Hepatocyte (in vitro differentiated cells): ENCODE results near the gene RNF13. TPM values are rescaled to one million over a fixed set of nuclear protein-coding genes. Genes with fewer than 3 reads are reported as not detected.
A peak's percentile ranks its signal among the peaks of the same experiment; 100 is the strongest.

Experiments used
- DNase-seq: peaks from one replicate; pipeline ENCODE4 v3.0.0-alpha.2; 2016; ENCODE audit warnings: low spot score
- H2AFZ ChIP-seq: fragments of 200-600 bp; sonication (generic); 2 replicates; pipeline ENCODE4 v1.6.0; 2016; ENCODE audit warnings: antibody characterized with exemption, mild to moderate bottlenecking
- H3K27ac ChIP-seq: fragments of 200-600 bp; sonication (generic); 2 replicates; pipeline ENCODE4 v1.5.1; 2016; ENCODE audit warnings: mild to moderate bottlenecking
- H3K27me3 ChIP-seq: fragments of 200-600 bp; sonication (generic); 2 replicates; pipeline ENCODE4 v1.6.1; 2016
- H3K36me3 ChIP-seq: fragments of 200-600 bp; sonication (generic); replicated peaks from 2 replicates; pipeline ENCODE4 v1.5.1; 2016; ENCODE audit warnings: low read depth; ENCODE audit not compliant: insufficient read depth
- H3K4me1 ChIP-seq: fragments of 200-600 bp; sonication (generic); 2 replicates; pipeline ENCODE4 v1.5.1; 2016; ENCODE audit warnings: mild to moderate bottlenecking, moderate library complexity; ENCODE audit not compliant: insufficient read depth
- H3K4me2 ChIP-seq: fragments of 200-600 bp; sonication (generic); 2 replicates; pipeline ENCODE4 v1.6.0; 2016
- H3K4me3 ChIP-seq: fragments of 200-600 bp; sonication (generic); 2 replicates; pipeline ENCODE4 v1.5.1; 2016; ENCODE audit warnings: mild to moderate bottlenecking
- H3K79me2 ChIP-seq: fragments of 200-600 bp; sonication (generic); 2 replicates; pipeline ENCODE4 v1.6.0; 2017; ENCODE audit warnings: mild to moderate bottlenecking
- H3K9me2 ChIP-seq: fragments of 200-600 bp; sonication (generic); replicated peaks from 2 replicates; pipeline ENCODE4 v1.6.0; 2017; ENCODE audit warnings: mild to moderate bottlenecking; ENCODE audit not compliant: insufficient read depth
- H3K9me3 ChIP-seq: fragments of 200-600 bp; sonication (generic); 2 replicates; pipeline ENCODE4 v1.5.1; 2016; ENCODE audit warnings: low read depth, mild to moderate bottlenecking
- H4K20me1 ChIP-seq: fragments of 200-600 bp; sonication (generic); 2 replicates; pipeline ENCODE4 v1.6.0; 2016; ENCODE audit warnings: mild to moderate bottlenecking; ENCODE audit not compliant: insufficient read depth, poor library complexity, severe bottlenecking
- CTCF ChIP-seq: fragments of 200-600 bp; sonication (generic); IDR thresholded peaks from 2 replicates; pipeline ENCODE4 v1.5.1; 2016; ENCODE audit warnings: antibody characterized with exemption, mild to moderate bottlenecking; ENCODE audit not compliant: poor library complexity
- EZH2 ChIP-seq: fragments of 200-600 bp; sonication (generic); IDR thresholded peaks from 2 replicates; pipeline ENCODE4 v1.6.1; 2016; ENCODE audit warnings: antibody characterized with exemption, mild to moderate bottlenecking, borderline replicate concordance
- EZH2phosphoT487 ChIP-seq: fragments of 200-600 bp; sonication (generic); IDR thresholded peaks from one replicate; pipeline ENCODE4 v1.6.1; 2018; ENCODE audit warnings: antibody characterized with exemption, mild to moderate bottlenecking, low read depth, moderate library complexity; ENCODE audit not compliant: unreplicated experiment, severe bottlenecking
- WGBS: methylation state at CpG from one replicate; pipeline ENCODE4 v1.1.6; 2016; ENCODE audit warnings: low lambda C conversion rate; ENCODE audit errors: missing lambda C conversion rate; 5-methylcytosine and 5-hydroxymethylcytosine counted together
- polyA plus RNA-seq: library from polyadenylated mRNA; unstranded; fragments of >200 nt; fragmentation: Nextera tagmentation; extraction: Ambion mirVana; gene quantifications from 2 replicates; pipeline ENCODE4 v1.2.1, GENCODE V29; 2016
- total RNA-seq: library from RNA; depleted of rRNA; stranded (reverse); fragments of >200 nt; gene quantifications from 2 replicates; pipeline ENCODE4 v1.2.3, GENCODE V29; 2014

The RNF13 gene
- total and polyA plus RNA-seq, 2 experiments from 2014 or later: 66.1 to 81.0 TPM

DNA sequence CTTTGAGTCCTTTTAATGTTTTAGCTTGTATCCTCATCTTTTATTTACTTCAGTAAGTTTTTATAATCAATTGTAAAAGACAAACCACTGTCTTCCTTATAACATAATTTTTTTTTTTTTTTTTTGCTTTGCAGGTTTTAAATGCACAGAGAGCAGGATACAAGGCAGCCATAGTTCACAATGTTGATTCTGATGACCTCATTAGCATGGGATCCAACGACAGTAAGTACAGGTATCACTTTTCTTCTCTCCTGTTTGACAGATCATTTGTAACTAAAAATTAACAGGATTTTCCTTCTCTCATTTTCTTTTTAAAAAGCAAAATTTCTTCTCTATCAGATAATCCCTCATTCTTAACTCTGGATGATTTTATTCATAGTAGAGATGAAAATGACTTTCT is 82.3 kb downstream of the RNF13 start:
- Histone ChIP-seq H3K27ac (no peak overlapping the region), H3K4me2 (no peak overlapping the region), H2AFZ (no peak overlapping the region), H3K4me3 (no peak overlapping the region), H3K79me2 (no peaks in the 10 kb centered on the region), H3K27me3 (no peaks in the 10 kb centered on the region), H3K9me2 (no peaks in the 10 kb centered on the region), H3K9me3 (no peaks in the 10 kb centered on the region), H3K4me1 (no peaks in the 10 kb centered on the region), H3K36me3 (no peaks in the 10 kb centered on the region), H4K20me1 (no peaks in the 10 kb centered on the region)
- TF ChIP-seq EZH2: no peak
- no peak for TF ChIP-seq CTCF
- TF ChIP-seq EZH2phosphoT487: no peak
- DNase-seq: no peak
- 55% methylated on average over 1 of the region's 1 CpG for WGBS

DNA sequence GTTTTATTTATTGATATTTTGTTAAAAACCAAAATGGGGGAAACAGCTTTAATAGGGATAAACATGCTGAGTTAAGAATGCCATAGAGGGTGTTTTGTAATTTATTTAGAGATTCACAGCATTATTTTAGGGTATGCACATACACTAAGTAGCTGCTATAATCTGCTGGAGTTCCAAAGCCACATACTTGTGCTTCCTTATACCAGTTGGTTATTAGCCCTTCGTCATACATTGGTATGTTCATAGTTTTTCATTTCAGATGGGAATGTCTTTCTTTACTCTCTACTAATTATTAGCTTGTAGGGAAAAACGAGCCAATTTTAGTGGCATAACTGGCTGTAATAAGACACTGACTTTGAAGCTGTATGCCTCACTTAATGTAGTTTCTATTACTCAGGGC is 82.8 kb downstream of the RNF13 start:
- Histone ChIP-seq H3K27me3 (no peaks in the 10 kb centered on the region), H2AFZ (no peak overlapping the region), H3K27ac (no peak overlapping the region), H4K20me1 (no peaks in the 10 kb centered on the region), H3K9me2 (no peaks in the 10 kb centered on the region), H3K79me2 (no peaks in the 10 kb centered on the region), H3K36me3 (no peaks in the 10 kb centered on the region), H3K9me3 (no peaks in the 10 kb centered on the region), H3K4me2 (no peak overlapping the region), H3K4me3 (no peak overlapping the region), H3K4me1 (no peaks in the 10 kb centered on the region)
- DNase-seq: no peak
- TF ChIP-seq EZH2 (no peak), CTCF (no peak), EZH2phosphoT487 (no peak)
- 92% methylated on average over 2 of the region's 2 CpGs for WGBS

DNA sequence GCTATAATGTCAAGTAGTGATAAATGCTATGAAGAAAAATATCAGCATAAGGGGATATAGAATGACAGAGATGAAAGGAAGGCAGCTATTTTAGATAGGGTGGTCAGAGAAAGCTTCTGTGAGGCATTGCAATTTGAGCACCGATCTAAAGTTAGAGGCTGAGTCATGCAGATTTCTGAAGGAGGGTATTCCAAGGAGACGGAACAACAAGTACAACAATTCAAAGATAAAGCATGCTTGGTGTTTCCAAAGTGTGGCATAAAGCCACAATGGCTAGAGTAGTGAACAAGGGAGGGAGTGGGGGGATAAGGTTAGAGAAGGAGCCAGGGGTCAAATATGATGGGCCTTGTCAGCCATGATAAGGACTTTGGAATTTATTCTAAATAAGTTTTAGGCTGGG is 85.8 kb downstream of the RNF13 start:
- Histone ChIP-seq H3K9me3 (no peaks in the 10 kb centered on the region), H3K4me2 (no peak overlapping the region), H3K79me2 (no peaks in the 10 kb centered on the region), H3K4me1 (no peaks in the 10 kb centered on the region), H3K9me2 (no peaks in the 10 kb centered on the region), H3K36me3 (no peaks in the 10 kb centered on the region), H3K4me3 (no peak overlapping the region), H2AFZ (no peak overlapping the region), H3K27me3 (no peaks in the 10 kb centered on the region), H4K20me1 (no peaks in the 10 kb centered on the region), H3K27ac (no peak overlapping the region)
- 82% methylated on average over 2 of the region's 2 CpGs for WGBS
- peak; percentile 5 for DNase-seq
- TF ChIP-seq CTCF (no peak), EZH2 (no peak), EZH2phosphoT487 (no peak)

GRCh38 chr3:149900322-149900721 is 87.3 kb downstream of the RNF13 start:
- no peak overlapping the region for H3K27ac ChIP-seq

More at GRCh38 chr3:149900322-149900721, 87.3 kb downstream of the RNF13 start:
- Histone ChIP-seq H2AFZ (no peak overlapping the region), H3K79me2 (no peaks in the 10 kb centered on the region), H3K4me2 (no peak overlapping the region), H4K20me1 (no peaks in the 10 kb centered on the region), H3K27me3 (no peaks in the 10 kb centered on the region), H3K4me1 (no peaks in the 10 kb centered on the region), H3K4me3 (no peak overlapping the region), H3K36me3 (no peaks in the 10 kb centered on the region), H3K9me2 (no peaks in the 10 kb centered on the region), H3K9me3 (no peaks in the 10 kb centered on the region)
- no peak for TF ChIP-seq EZH2
- TF ChIP-seq CTCF: no peak
- TF ChIP-seq EZH2phosphoT487: no peak
- DNase-seq: no peak
